ENCODE results near the gene EFTUD2. TPM values are rescaled to one million over a fixed set of nuclear protein-coding genes. Genes with fewer than 3 reads are reported as not detected.

Gene EFTUD2
- total RNA-seq, 1 experiment from 2014 or later: 90.8 TPM

DNA sequence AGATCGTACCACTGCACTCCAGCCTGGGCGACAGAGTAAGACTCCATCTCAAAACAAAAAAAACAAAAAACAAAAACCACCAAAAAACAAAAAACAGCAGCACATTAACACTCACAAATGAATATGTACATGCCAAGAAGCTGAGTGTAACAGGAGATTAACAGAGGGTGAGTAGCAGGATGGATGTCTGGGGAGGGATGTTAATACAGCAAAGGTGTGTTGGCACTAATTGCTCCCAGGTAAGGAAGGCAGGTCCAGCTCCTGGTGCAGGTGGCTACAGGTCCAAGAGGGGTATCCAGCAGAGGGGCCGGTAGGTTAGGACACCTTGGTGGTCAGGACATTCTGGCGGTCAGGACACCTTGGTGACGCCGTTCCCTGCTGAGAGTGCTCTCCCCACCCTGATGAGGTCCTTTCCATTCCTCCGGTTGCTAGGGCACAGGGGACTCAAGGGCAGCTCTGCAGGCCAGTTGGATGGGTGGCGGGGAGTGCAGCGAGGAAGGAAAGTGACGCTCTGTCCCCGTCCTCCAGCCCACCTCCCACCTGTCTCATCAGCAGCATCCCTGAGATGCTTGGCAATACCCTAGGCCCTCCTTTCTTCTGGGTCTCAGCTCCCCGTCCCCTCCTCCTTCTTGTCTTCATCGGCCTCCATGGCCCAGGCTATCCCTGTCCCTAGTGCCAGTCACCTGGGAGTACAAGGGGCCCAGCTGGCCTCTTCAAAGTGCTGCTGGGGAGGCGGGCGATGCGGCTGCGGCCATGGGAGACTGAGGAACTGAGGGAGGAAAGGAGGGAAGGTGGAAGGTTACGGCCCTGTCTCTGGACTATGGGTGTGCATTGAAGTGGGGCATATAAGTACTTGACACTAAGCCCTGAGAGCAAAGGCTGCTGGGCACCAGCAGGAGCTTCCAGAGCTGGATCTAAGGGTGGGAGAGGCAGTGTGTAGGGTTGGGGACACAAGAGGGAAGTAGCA lies 26.8 kb upstream of the EFTUD2 start:
- no peak for DNase-seq (ENCODE audit: low read depth)

GRCh38 chr17:44924107-44924544 lies 24.9 kb upstream of the EFTUD2 start:
- DNase-seq (ENCODE audit: low read depth): no peak

DNA sequence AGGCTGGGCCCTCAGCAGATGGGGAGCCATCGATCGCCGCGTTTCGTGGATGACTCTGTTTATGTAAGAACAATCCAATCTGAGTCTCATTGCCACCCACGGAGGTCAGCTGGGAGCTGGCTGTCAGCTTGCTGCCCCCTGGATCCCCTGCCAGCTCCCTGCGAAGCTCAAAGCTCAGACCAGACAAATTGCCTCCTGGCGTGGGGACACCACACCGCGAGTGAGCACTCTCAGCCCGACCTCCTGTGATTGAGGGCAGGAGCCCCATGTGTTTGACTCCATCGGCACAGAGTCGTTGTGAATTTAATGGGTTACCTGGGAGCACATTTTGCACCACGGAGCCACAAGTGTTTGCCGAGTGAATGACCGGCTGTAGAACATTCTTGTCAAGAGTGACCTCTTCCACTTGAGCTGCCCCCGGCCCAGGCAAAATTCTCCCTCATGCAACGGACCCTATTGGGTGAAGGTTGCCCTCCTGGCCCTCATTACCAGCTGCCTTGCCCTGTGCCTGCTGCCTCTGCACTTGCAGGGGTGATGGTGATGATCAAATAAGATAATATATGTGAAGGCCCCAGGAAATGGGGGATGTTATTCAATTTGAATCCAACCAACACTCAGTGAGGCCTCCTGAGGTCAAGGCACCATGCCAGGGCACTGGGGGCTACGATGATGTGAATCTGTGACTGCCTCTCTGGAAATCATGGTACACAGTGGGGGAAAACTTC lies 23.7 kb upstream of the EFTUD2 start:
- no peak for DNase-seq (ENCODE audit: low read depth)

- no peak for DNase-seq (ENCODE audit: low read depth)
Observed at GRCh38 chr17:44922136-44922535, 22.9 kb upstream of the EFTUD2 start.

DNA sequence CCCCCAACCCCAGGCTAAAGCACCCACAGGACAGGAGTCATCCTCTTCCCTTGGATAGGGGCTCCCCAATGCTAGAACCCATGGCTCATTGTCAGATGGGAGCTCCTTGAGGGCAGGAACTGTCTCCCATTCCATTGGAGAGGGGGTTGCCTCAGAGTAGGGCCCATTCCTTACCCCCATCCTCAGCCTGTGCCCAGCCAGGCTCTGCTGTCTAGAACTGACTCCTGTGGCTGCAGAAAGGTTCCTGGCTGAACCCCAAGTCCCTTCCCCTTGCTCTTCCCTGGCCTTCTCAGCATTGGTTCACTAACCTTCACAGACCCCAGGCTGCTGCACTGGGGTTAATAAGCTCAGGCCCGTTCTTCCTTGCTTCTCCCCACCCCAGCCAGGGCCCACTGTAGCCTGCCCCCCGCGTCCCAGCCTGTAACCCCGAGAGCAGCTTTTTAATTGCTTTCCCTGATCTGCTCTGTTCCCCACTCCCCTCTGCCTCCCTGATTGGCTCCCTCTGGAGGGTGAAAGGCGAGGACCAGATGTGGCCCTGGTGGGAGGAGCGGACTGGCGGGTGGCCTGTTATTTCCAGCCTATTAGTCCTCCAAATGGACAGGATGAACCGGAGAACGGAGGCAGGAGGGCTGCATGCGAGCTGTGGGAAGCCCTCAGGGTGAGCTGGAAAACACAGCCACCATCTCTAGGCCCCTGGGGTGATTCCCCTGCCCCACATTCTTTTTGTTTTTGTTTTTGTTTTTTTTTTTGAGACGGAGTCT lies 22.1 kb upstream of the EFTUD2 start:
- no peak for DNase-seq (ENCODE audit: low read depth)

DNA sequence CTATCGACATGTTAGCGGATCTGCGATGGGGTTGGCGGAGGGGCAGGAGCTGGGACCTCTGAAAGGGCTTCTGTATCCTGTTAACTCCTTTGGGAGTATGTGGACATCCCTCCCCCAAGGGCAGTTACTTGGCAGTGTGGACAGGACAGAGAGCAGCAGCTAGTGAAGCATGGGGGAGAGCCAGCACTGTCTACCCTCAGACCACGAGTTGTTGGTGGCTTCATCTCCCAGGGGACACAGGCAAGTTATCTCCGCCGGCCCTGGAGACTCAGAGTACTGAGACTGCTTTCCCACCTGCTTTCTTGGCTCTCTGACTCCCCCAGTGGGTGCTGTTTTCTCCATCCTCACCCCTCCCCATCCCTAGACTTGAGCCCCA lies 21.3 kb upstream of the EFTUD2 start:
- DNase-seq (ENCODE audit: low read depth): no peak

GRCh38 chr17:44919885-44920564 lies 20.8 kb upstream of the EFTUD2 start:
- DNase-seq (ENCODE audit: low read depth): peak; percentile 76

DNA sequence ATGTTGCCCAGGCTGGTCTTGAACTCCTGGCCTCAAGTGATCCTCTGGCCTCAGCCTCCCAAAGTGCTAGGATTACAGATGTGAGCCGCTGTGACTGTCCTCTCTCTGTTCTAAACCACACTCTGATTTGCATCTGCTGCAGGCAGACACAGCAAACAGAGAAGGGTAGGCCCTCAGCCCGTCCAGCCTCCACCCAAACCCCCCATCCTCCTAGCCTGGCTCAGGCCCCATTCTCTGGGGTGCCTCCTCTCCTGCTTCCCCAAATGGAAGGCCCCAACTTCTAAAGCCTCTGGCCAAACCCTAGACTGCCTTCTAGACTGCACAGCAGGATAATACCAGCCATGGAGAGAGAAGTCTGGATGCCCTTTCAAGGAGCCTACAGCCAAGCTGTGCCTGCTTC lies 20.2 kb upstream of the EFTUD2 start:
- no peak for DNase-seq (ENCODE audit: low read depth)

- DNase-seq (ENCODE audit: low read depth): no peak
Observed at GRCh38 chr17:44918006-44918405, 18.8 kb upstream of the EFTUD2 start.

DNA sequence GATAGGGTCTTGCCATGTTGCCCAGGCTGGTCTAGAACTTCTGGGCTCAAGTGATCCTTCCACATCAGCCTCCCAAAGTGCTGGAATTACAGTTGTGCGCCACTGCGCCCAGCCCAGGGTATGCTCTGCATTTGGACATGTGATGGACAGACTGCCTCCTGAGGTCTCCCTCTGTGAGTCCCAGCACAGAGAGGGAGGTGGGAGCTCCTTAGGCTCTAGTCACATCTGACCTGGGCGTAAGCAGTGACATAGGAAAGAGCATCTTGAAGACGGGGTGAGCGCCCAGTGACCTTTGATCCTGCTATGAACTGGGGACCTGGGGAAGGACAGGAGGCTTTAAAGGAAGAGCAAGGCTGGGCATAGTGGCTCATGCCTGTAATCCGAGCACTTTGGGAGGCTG lies 18.2 kb upstream of the EFTUD2 start:
- DNase-seq (ENCODE audit: low read depth): no peak

- peak; percentile 69 for DNase-seq (ENCODE audit: low read depth)
Observed at GRCh38 chr17:44916781-44917241, 17.6 kb upstream of the EFTUD2 start.

DNA sequence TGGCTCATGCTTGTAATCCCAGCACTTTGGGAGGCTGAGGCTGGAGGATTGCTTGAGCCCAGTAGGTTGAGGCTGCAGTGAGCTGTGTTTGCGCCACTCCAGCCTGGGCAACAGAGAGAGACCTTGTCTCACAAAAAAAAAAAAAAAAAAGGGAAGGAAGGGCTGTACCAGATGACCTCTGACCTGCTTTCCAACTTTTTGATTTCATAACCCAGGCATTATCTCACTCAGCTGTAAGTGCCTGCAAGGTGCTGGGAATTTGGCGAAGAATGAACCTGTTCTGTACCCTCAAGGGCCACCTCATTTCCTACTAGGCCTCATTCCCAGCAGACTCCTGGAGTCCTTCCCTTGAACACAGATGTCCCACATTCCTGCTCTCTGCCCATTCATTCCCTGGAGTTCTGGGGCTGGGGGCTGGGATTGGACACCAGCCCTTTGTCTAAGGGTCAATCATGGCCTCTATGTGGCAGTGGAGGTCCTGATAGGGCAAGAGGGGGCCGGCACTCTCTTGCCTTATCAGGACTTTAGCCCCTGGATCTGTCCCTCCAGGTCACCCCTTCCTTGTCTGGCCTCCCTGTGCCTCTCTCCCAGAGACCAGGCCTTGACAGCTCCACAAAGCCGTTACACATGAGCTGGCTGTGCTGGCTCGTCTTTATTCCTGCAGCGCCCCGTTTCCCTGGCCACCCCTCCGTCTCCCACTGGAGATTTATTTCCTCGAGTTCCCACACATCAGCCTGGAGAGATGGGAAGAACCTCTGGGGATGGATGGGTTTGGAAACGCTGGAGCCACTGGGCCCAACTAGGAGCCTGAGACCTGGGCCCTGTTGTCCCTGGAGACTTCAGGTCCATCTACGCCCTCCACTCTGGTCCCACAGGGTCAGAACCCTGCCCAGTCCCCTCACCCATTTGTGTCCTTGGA lies 16.9 kb upstream of the EFTUD2 start:
- no peak for DNase-seq (ENCODE audit: low read depth)

DNA sequence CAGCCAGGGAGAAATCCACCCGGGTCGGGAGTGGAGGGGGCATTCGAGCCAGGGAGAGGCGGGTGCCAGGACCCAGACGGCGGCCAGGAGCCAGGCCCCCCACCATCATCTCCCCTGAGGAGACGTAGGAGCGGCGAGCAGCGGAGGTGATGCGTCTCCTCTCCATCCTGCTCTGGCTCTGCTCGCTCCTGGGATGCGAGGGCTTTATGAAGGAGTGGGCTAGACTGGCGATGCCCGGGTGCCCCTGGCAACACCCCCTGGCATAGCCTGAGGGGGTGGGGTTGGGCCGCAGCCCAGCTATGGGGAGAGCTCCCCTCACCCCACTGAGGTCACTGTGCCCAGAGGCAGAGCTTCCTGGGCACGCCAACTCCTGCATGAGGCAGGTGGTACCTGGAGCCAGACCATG lies 16.1 kb upstream of the EFTUD2 start, which contains the start of gene GFAP:
TSS of gene GFAP (minus strand) at position 180 of the 406 bp plus-strand sequence. CDS start at position 166, 14 bp downstream.
- no peak for DNase-seq (ENCODE audit: low read depth)

DNA sequence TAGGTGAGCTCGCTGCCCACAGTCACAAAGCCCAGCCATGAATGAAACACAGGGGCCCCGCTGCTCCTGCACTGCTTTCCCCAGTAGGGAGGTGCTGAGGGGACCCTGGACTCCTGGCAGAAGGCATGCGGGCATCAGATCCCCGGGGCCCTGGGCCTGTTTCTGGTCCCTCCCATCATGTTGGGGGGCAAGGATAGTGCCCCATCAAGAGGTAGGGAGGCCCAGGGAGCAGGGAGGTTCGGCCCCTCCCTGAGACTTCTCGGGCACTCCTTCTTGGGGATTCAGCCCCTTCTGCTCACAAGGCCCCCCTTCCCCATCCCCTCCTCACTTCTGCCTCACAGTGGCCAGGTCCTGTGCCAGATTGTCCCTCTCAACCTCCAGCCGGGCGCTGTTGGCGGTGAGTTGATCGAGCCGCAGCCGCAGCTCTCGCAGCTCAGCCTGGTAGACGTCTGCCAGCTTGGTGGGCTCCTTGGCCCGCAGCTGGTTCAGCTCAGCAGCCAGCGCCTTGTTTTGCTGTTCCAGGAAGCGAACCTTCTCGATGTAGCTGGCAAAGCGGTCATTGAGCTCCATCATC lies 15.5 kb upstream of the EFTUD2 start:
- no peak for DNase-seq (ENCODE audit: low read depth)

DNA sequence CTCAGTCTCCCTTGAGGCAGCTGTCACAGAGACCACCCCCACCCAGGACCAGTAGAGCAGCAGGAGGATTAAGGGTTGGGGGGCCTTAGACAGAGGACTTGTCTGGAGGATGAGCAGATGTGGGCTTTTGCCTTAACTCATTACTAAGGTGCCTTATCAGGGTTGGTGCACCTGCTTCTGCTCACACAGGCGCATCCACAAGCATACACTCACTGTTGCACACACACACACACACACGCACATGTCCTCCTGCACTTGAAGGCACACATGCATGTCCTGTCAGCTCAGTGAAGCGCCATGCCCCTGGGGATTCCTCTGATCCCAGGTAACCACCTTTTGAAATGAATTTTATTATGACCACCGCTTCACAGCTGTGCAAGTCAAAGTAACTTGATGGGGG lies 14.9 kb upstream of the EFTUD2 start:
- DNase-seq (ENCODE audit: low read depth): no peak

GRCh38 chr17:44913676-44914075 lies 14.4 kb upstream of the EFTUD2 start:
- no peak for DNase-seq (ENCODE audit: low read depth)

DNA sequence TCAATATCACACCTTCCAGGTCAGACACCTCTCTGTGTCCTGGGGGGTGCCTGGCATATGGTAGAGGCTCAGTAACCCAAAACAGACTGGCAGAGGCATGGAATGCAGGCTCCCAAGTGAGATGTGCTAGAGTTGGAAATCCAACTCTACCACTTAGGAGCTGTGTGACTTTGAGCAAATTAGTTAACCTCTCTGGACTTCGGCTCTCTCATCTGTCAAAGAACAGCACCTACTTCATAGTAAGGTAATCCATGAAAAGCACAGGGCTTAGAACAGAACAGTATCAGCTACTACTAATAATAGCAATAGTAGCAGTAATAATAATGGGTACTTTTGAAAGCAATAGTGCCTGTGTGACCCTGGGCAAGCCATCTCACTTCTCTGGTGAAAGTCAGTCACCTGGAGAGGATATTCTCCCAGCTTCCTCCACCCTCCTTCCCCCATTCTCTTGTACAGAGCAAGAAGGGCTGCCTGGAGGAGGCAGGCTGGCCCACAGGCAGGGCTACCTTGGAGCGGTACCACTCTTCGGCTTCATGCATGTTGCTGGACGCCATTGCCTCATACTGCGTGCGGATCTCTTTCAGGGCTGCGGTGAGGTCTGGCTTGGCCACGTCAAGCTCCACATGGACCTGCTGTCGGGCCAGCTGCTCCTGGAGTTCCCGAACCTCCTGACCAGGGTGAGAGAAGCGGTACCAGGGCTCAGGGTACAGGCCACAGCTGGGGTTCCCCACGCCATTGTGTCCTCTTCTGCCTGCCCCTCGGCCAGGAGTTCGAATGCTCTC lies 13.7 kb upstream of the EFTUD2 start:
- DNase-seq (ENCODE audit: low read depth): no peak

GRCh38 chr17:44911133-44912001 lies 12.1 kb upstream of the EFTUD2 start:
- no peak for DNase-seq (ENCODE audit: low read depth)

Measured in RPMI7951 (cell line).